GM21528 (cell line): ENCODE data around the gene SEMA4A.

Experiments
- ATAC-seq: cut with Tn5 transposase; IDR thresholded peaks from one replicate; pipeline ENCODE4 v1.9.1; 2021; ENCODE audit warnings: mild to moderate bottlenecking, moderate library complexity; ENCODE audit not compliant: unreplicated experiment, low FRiP score

Gene SEMA4A

GRCh38 chr1:156134716-156135435 is 18.5 kb upstream of the SEMA4A start:
- no peak for ATAC-seq

DNA sequence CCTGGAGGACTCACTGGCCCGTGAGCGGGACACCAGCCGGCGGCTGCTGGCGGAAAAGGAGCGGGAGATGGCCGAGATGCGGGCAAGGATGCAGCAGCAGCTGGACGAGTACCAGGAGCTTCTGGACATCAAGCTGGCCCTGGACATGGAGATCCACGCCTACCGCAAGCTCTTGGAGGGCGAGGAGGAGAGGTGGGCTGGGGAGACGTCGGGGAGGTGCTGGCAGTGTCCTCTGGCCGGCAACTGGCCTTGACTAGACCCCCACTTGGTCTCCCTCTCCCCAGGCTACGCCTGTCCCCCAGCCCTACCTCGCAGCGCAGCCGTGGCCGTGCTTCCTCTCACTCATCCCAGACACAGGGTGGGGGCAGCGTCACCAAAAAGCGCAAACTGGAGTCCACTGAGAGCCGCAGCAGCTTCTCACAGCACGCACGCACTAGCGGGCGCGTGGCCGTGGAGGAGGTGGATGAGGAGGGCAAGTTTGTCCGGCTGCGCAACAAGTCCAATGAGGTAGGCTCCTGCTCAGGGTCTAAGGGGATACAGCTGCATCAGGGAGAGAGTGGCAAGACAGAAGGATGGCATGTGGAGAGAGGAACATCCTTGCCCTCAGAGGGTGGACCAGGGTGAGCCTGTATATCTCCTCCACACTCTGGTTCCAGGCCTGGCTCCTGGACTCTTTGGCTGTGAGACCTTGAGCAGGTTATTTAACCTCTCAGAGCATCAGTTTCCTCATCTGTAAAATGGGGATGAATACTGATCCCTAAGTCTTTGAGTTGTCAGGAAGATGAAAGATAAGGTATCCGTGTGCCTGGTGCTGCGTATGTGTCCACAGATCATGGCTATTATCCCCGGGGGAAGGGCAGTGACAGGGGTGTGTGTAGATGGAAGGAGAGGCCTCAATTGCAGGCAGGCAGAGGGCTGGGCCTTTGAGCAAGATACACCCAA is 17.2 kb upstream of the SEMA4A start:
- ATAC-seq, result no peak

GRCh38 chr1:156136970-156137483 is 16.4 kb upstream of the SEMA4A start:
- no peak for ATAC-seq

GRCh38 chr1:156138458-156138867 is 14.9 kb upstream of the SEMA4A start:
- no peak for ATAC-seq

DNA sequence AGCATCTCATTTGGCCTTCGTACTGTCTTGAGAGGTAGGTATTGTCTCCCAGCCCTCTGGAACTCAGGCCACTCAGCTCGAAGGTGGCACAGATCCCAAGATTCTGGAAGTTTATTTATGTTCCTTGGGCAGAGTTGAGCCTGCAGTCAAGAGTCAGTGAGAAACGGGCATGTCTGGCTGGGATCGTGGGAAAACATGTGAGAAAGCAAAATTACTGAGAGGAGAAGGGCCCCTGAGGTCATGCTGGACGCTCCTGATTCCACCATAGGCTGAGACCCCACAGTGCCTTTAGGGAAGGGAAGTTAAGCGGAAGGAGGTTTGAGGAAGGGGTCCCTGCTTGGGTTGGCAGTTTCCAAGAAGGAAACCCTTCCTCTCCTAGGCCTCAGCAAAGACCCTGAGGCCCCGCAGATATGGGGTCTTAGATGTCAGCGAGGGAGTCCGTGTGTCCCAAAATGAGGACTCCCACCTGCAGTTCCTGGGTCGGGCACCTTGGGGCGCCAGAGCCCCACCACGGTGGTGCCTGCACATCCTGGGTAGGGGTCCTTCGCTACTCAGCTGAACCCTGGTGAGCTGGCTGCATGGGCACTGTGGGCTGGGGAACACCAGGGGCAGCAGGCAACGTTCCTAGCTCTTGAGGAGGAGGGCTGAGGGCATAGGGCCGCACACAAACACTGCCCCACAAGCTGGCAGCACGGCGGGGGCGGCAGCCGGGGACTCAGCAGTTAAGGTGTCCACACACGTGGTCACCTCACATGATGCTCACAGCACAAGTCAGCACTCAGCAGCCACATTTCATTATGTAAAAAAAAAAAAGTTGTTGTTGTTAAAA is 12.3 kb upstream of the SEMA4A start:
- ATAC-seq, result no peak

GRCh38 chr1:156143765-156144489 is 9.5 kb upstream of the SEMA4A start:
- ATAC-seq, result no peak

DNA sequence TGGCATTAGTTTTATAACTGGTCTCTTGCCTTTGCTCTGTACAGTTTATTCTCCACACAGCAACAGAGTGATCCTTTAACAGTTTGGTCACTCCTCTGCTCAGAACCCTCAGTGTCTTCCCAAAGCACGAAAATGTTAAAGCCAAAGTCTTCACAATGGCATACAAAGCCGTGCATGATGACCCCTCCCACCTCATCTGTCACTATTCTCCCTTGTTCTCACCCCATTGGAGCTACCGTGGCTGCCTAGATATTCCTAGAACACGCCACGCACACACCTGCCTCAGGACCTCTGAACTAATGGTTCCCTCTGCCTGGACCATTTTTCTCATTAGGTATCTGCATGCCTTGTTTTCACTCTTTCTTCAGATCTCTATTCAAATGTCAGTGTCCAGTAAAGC is 8.6 kb upstream of the SEMA4A start:
- ATAC-seq, result no peak

GRCh38 chr1:156145650-156146019 is 7.8 kb upstream of the SEMA4A start:
- no peak for ATAC-seq

DNA sequence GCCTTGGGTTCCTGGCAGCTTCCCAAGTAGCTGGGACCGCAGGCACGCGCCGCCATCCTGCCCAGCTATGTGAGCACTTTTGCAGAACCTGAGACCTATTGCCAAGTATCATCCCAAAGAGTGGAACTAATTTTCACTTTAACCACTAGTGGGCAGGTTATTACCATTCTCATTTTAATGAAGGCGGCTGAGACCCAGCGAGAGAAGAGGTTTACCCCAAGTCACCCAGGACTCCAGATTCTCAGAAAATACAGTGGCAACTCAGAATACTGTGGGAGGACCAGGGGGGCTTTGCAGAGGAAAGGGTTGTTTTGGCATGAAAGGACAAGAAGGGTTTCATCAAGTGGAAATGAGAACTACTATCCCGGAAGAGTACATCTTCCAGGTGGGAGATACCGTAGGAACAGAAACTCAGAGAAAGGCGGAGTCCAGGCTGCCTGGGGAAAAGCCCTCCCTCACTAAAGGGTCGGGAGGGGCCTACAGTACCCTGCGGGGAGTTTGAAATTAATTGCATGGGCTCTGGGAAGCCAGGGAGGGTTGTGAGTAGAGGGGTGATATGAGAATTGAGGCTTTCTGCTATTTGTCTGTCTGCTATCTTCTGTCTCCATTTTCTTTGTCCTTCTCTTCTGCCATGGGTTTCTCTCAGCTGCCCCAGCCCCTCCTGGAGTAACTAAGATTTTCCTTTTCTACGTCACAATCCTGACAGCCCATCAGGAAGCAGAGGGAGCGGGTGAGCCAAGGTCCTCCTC is 7.2 kb upstream of the SEMA4A start:
- ATAC-seq, result no peak

- ATAC-seq, result no peak
Observed at GRCh38 chr1:156146769-156147405, 6.5 kb upstream of the SEMA4A start.

- ATAC-seq, result no peak
Observed at GRCh38 chr1:156148216-156148615, 5.2 kb upstream of the SEMA4A start.

- no peak for ATAC-seq
Observed at GRCh38 chr1:156149374-156150332, 3.7 kb upstream of the SEMA4A start.

GRCh38 chr1:156150333-156151011 is 2.9 kb upstream of the SEMA4A start:
- no peak for ATAC-seq

- no peak for ATAC-seq
Observed at GRCh38 chr1:156151093-156151688, 2.2 kb upstream of the SEMA4A start.

GRCh38 chr1:156152628-156153027 is 757 bp upstream of the SEMA4A start:
- no peak for ATAC-seq

GRCh38 chr1:156154317-156154749 is 948 bp downstream of the SEMA4A start:
- ATAC-seq, result peak; percentile 41
